K562 (cell line): Measurements from ENCODE around the gene RACGAP1. TPM values are rescaled to one million over a fixed set of nuclear protein-coding genes. Genes with fewer than 3 reads are reported as not detected.
A peak's percentile ranks its signal among the peaks of the same experiment; 100 is the strongest.

Experiments
- FOXM1 ChIP-seq, 2 experiments: fragments of 450-650 bp in 1 of 2; sonication (generic) in 1 of 2; formaldehyde crosslinking in 1 of 2; IDR thresholded peaks; 2 replicates each; pipeline versions ENCODE4 v1.6.1 to v1.9.0; 2017 to 2022; ENCODE audit warnings: low read depth in 2 of 2, mild to moderate bottlenecking in 2 of 2, missing genetic modification reagents in 1 of 2, moderate library complexity in 1 of 2
- HNRNPL ChIP-seq: fragments of 200-400 bp; formaldehyde crosslinking; IDR thresholded peaks from 2 replicates; pipeline ENCODE4 v1.6.1; 2017; ENCODE audit warnings: low read depth, mild to moderate bottlenecking, low read length
- KLF10 ChIP-seq: fragments of 250-450 bp; sonication (Bioruptor Pico); IDR thresholded peaks from 2 replicates; pipeline ENCODE4 v1.6.1; 2021; ENCODE audit warnings: matching md5 sums
- KLF6 ChIP-seq: fragments of 250-450 bp; sonication (Bioruptor Pico); IDR thresholded peaks from 2 replicates; pipeline ENCODE4 v1.4.0; 2020; ENCODE audit warnings: mild to moderate bottlenecking, moderate library complexity, borderline replicate concordance
- SIN3B ChIP-seq: fragments of 450-650 bp; IDR thresholded peaks from 2 replicates; pipeline ENCODE4 v1.6.1; 2017; ENCODE audit warnings: low read depth, mild to moderate bottlenecking, moderate library complexity
- SRSF7 ChIP-seq: fragments of 200-400 bp; formaldehyde crosslinking; optimal IDR thresholded peaks from 2 replicates; pipeline ENCODE3; 2017; ENCODE audit warnings: mild to moderate bottlenecking, low read depth, low read length
- polyA plus RNA-seq, 8 experiments: library from polyadenylated mRNA; depleted of rRNA in 4 of 8; stranded (reverse) in 5 of 8; unstranded in 3 of 8; fragments of >200 nt; fragmentation: Nextera tagmentation in 2 of 8; fragmentation: Illumina TruSeq in 1 of 8; extraction: Ambion mirVana in 2 of 8; extraction: Trizol in 1 of 8; gene quantifications; 2 replicates each; pipeline versions ENCODE4 v1.2.1 to v1.2.3, GENCODE V29; 2011 to 2014; ENCODE audit warnings: inconsistent platforms in 1 of 8, missing spikeins in 1 of 8
- total RNA-seq, 7 experiments: library from RNA; depleted of rRNA in 6 of 7; stranded (reverse); fragments of >200 nt in 6 of 7; fragmentation: Illumina TruSeq in 2 of 7; extraction: Trizol in 2 of 7; gene quantifications; 2 replicates each; pipeline versions ENCODE4 v1.2.1 to v1.2.3, GENCODE V29; 2011 to 2021; ENCODE audit warnings: low replicate concordance in 1 of 7
- TF ChIP-seq, protein P1 (sequence below): sonication (generic); formaldehyde crosslinking; IDR thresholded peaks from 2 replicates; pipeline ENCODE4 v1.8.1; 2023; ENCODE audit warnings: mild to moderate bottlenecking, missing genetic modification reagents
- TF ChIP-seq, protein P2 (sequence below): fragments of 450-650 bp; IDR thresholded peaks from 2 replicates; pipeline ENCODE4 v1.6.1; 2016; ENCODE audit warnings: mild to moderate bottlenecking, moderate library complexity
- TF ChIP-seq, protein P3 (sequence below): fragments of 450-650 bp; IDR thresholded peaks from 2 replicates; pipeline ENCODE4 v1.6.1; 2016
- TF ChIP-seq, protein P4 (sequence below): fragments of 250-450 bp; sonication (Bioruptor Pico); IDR thresholded peaks from 2 replicates; pipeline ENCODE4 v1.5.0; 2021

Gene RACGAP1
- total and polyA plus RNA-seq, 9 of the 15 experiments (the other 6 are each of a cell fraction or from before 2014, with no cell fraction given) = 56.4 to 92.9 (median 71.8) TPM

DNA sequence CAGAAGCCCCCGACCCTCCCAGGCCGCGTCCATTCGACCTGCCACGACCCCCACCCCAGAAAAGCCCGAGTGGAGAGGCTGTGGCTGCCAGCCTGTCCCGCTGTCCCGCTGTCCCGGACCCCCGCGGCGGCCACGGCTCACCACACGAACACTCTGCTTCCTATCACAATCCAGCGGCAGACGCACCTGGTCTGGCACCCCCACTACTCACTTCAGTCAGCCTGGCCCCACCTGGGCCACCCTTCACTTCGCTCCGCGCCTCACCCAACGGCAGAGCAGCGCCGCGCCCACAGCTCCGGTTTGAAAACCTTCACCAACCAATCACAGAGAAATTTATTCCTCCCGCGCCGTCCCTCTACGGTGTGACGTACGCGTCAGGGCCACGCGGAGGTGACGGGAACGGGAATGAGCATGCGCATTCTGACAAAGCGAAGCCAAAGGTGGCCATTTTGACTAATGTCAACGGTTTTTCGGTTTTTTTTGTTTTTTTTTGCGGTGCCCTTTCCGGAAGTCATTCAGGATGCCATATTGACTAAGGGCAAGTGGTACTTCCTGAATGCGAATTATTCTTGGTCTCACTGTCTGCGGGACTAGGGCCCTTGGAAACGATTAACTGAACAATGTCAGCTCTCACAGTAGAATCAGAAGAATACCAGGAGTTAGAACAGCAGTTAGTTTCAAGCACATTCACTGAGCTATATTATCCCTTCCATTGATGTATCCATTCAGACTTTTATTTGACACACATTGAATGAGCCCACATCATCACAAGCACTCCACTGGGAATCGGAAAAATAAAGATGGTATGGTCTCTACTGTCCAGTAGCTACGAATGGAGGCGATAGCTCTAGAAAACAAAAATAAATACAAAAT is at the start of gene RACGAP1 (continued):
- TF ChIP-seq, protein P1, sequence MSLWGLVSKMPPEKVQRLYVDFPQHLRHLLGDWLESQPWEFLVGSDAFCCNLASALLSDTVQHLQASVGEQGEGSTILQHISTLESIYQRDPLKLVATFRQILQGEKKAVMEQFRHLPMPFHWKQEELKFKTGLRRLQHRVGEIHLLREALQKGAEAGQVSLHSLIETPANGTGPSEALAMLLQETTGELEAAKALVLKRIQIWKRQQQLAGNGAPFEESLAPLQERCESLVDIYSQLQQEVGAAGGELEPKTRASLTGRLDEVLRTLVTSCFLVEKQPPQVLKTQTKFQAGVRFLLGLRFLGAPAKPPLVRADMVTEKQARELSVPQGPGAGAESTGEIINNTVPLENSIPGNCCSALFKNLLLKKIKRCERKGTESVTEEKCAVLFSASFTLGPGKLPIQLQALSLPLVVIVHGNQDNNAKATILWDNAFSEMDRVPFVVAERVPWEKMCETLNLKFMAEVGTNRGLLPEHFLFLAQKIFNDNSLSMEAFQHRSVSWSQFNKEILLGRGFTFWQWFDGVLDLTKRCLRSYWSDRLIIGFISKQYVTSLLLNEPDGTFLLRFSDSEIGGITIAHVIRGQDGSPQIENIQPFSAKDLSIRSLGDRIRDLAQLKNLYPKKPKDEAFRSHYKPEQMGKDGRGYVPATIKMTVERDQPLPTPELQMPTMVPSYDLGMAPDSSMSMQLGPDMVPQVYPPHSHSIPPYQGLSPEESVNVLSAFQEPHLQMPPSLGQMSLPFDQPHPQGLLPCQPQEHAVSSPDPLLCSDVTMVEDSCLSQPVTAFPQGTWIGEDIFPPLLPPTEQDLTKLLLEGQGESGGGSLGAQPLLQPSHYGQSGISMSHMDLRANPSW (CRISPR knock-in tag) = peak; percentile 35; the same call in 1 of the 2 replicates
- TF ChIP-seq HNRNPL (no peak), KLF6 (CRISPR knock-in tag) (peak; percentile 9; the same call in 1 of the 2 replicates), KLF10 (CRISPR knock-in tag) (no peak), FOXM1 (IDR thresholded peaks at IDR 0.05; ENCODE audit: low read depth) (peak; percentile 100), FOXM1 (CRISPR knock-in tag; IDR thresholded peaks at IDR 0.05; ENCODE audit: low read depth) (peak; percentile 99), SRSF7 (no peak), SIN3B (no peak; the same call in 1 of the 2 replicates)
- TF ChIP-seq, protein P2, sequence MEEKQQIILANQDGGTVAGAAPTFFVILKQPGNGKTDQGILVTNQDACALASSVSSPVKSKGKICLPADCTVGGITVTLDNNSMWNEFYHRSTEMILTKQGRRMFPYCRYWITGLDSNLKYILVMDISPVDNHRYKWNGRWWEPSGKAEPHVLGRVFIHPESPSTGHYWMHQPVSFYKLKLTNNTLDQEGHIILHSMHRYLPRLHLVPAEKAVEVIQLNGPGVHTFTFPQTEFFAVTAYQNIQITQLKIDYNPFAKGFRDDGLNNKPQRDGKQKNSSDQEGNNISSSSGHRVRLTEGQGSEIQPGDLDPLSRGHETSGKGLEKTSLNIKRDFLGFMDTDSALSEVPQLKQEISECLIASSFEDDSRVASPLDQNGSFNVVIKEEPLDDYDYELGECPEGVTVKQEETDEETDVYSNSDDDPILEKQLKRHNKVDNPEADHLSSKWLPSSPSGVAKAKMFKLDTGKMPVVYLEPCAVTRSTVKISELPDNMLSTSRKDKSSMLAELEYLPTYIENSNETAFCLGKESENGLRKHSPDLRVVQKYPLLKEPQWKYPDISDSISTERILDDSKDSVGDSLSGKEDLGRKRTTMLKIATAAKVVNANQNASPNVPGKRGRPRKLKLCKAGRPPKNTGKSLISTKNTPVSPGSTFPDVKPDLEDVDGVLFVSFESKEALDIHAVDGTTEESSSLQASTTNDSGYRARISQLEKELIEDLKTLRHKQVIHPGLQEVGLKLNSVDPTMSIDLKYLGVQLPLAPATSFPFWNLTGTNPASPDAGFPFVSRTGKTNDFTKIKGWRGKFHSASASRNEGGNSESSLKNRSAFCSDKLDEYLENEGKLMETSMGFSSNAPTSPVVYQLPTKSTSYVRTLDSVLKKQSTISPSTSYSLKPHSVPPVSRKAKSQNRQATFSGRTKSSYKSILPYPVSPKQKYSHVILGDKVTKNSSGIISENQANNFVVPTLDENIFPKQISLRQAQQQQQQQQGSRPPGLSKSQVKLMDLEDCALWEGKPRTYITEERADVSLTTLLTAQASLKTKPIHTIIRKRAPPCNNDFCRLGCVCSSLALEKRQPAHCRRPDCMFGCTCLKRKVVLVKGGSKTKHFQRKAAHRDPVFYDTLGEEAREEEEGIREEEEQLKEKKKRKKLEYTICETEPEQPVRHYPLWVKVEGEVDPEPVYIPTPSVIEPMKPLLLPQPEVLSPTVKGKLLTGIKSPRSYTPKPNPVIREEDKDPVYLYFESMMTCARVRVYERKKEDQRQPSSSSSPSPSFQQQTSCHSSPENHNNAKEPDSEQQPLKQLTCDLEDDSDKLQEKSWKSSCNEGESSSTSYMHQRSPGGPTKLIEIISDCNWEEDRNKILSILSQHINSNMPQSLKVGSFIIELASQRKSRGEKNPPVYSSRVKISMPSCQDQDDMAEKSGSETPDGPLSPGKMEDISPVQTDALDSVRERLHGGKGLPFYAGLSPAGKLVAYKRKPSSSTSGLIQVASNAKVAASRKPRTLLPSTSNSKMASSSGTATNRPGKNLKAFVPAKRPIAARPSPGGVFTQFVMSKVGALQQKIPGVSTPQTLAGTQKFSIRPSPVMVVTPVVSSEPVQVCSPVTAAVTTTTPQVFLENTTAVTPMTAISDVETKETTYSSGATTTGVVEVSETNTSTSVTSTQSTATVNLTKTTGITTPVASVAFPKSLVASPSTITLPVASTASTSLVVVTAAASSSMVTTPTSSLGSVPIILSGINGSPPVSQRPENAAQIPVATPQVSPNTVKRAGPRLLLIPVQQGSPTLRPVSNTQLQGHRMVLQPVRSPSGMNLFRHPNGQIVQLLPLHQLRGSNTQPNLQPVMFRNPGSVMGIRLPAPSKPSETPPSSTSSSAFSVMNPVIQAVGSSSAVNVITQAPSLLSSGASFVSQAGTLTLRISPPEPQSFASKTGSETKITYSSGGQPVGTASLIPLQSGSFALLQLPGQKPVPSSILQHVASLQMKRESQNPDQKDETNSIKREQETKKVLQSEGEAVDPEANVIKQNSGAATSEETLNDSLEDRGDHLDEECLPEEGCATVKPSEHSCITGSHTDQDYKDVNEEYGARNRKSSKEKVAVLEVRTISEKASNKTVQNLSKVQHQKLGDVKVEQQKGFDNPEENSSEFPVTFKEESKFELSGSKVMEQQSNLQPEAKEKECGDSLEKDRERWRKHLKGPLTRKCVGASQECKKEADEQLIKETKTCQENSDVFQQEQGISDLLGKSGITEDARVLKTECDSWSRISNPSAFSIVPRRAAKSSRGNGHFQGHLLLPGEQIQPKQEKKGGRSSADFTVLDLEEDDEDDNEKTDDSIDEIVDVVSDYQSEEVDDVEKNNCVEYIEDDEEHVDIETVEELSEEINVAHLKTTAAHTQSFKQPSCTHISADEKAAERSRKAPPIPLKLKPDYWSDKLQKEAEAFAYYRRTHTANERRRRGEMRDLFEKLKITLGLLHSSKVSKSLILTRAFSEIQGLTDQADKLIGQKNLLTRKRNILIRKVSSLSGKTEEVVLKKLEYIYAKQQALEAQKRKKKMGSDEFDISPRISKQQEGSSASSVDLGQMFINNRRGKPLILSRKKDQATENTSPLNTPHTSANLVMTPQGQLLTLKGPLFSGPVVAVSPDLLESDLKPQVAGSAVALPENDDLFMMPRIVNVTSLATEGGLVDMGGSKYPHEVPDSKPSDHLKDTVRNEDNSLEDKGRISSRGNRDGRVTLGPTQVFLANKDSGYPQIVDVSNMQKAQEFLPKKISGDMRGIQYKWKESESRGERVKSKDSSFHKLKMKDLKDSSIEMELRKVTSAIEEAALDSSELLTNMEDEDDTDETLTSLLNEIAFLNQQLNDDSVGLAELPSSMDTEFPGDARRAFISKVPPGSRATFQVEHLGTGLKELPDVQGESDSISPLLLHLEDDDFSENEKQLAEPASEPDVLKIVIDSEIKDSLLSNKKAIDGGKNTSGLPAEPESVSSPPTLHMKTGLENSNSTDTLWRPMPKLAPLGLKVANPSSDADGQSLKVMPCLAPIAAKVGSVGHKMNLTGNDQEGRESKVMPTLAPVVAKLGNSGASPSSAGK = peak; percentile 69; the same call in 1 of the 2 replicates
- TF ChIP-seq, protein P3, sequence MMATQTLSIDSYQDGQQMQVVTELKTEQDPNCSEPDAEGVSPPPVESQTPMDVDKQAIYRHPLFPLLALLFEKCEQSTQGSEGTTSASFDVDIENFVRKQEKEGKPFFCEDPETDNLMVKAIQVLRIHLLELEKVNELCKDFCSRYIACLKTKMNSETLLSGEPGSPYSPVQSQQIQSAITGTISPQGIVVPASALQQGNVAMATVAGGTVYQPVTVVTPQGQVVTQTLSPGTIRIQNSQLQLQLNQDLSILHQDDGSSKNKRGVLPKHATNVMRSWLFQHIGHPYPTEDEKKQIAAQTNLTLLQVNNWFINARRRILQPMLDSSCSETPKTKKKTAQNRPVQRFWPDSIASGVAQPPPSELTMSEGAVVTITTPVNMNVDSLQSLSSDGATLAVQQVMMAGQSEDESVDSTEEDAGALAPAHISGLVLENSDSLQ = peak; percentile 86
- TF ChIP-seq, protein P4, sequence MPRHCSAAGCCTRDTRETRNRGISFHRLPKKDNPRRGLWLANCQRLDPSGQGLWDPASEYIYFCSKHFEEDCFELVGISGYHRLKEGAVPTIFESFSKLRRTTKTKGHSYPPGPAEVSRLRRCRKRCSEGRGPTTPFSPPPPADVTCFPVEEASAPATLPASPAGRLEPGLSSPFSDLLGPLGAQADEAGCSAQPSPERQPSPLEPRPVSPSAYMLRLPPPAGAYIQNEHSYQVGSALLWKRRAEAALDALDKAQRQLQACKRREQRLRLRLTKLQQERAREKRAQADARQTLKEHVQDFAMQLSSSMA (CRISPR knock-in tag) = no peak
